HFF-Myc (cell line): ENCODE data around the gene ELMO2.

ENCODE experiments used
- DNase-seq: peaks from one replicate; pipeline ENCODE4 v3.0.0-alpha.2; 2011; ENCODE audit warnings: low read depth; ENCODE audit errors: extremely low read depth
- H3K4me3 ChIP-seq: replicated peaks from 2 replicates; pipeline ENCODE4 v1.5.1; 2011; ENCODE audit warnings: low read depth, mild to moderate bottlenecking, control low read depth, low read length
- TF ChIP-seq, protein P1 (sequence below): IDR thresholded peaks from 2 replicates; pipeline ENCODE4 v1.5.1; 2012; ENCODE audit warnings: mild to moderate bottlenecking, low read depth, low read length, control low read depth; ENCODE audit errors: missing control alignments

Gene ELMO2

DNA sequence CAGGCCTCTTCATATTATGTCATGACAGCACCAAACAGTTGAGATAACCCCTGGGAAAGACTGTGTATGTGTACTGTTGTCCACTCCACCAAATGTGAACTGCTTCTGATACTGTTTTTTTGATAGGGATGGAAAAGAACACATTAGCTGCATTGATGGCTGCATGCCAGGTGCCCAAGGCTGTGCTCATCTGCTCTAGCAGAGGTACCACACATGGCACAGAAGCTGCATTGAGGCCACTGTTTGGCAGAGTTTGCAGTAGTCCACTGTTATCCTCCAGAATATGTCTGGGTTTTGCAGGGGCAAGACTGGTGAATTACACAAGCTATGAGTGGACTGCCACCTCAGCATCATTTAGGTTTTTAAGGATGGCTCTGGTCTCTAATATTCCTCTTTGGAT is 28.2 kb upstream of the ELMO2 start:
- TF ChIP-seq, protein P1, sequence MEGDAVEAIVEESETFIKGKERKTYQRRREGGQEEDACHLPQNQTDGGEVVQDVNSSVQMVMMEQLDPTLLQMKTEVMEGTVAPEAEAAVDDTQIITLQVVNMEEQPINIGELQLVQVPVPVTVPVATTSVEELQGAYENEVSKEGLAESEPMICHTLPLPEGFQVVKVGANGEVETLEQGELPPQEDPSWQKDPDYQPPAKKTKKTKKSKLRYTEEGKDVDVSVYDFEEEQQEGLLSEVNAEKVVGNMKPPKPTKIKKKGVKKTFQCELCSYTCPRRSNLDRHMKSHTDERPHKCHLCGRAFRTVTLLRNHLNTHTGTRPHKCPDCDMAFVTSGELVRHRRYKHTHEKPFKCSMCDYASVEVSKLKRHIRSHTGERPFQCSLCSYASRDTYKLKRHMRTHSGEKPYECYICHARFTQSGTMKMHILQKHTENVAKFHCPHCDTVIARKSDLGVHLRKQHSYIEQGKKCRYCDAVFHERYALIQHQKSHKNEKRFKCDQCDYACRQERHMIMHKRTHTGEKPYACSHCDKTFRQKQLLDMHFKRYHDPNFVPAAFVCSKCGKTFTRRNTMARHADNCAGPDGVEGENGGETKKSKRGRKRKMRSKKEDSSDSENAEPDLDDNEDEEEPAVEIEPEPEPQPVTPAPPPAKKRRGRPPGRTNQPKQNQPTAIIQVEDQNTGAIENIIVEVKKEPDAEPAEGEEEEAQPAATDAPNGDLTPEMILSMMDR = no peak
- DNase-seq = no peak
- H3K4me3 ChIP-seq = no peak overlapping the region

DNA sequence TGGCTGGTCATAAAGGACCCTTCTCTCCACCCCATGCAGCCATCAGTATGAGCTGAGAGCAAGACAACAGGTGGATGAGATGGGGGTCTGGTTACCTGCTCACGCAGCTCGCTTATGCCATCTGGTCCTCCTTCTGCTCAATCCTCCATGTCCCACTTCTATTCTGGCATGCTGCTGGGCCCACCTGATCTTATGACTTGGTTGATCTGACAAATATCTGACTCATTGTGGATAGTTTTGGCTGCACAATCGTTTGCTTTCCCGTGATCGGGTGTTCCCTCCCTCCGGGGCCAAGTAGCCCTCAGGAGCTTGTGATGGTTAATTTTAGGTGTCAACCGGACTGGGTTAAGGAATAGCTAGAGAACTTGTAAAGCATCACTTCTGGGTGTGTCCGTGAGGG is 26.6 kb upstream of the ELMO2 start:
- H3K4me3 ChIP-seq = no peak overlapping the region
- no peak for DNase-seq
- TF ChIP-seq, protein P1 = no peak

DNA sequence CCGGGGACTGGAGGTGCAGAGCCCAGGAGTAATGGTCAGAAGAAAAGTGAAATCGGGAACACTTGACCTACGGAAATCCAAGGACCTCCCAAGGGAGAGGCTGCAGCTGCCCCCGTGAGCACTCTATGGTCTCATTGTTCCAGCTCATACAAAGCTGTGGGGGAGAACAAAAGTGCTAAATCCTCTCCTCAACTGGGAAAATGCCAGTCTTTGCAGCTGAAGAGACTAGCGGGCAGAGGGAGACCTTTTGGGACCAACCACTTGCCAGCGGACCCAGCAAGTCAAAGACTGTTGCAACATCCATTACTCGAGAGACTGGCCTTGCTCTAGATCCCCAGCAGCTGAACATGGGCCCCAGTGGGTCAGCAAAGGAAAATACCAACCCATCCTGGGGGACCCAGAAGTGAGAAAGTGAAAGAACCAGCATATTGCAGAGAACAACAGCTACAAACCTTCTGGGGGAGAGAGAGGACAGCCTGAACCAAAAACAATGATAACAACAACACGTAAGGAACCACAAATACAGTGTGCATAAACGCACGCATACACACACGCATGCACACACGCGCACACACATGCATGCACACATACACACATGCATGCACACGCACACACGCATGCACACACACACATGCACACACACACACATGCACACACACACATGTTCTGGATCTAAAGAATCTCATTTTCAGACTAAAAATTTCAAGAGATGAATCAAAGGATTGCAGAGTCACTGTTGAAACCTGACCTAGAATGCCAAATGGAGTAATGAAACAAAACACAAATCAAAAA is 24.7 kb upstream of the ELMO2 start:
- H3K4me3 ChIP-seq = no peak overlapping the region
- no peak for DNase-seq
- TF ChIP-seq, protein P1 = no peak

DNA sequence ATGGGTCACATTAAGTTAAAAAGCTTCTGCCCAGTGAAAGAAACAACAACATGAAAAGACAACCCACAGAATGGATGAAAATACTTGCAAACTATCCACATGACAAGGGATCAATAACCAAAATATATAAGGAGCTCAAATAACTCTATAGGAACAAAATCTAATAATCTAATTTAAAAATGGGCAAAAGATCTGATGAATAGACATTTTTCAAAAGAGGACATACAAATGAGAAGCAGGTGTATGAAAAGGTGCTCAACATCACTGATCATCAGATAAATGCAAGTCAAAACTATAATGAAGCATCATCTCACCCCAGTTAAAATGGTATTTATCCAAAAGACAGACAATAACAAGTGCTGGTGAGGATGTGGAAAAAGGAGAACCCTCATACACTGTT is 21.0 kb upstream of the ELMO2 start:
- DNase-seq = no peak
- H3K4me3 ChIP-seq = no peak overlapping the region
- TF ChIP-seq, protein P1 = no peak

DNA sequence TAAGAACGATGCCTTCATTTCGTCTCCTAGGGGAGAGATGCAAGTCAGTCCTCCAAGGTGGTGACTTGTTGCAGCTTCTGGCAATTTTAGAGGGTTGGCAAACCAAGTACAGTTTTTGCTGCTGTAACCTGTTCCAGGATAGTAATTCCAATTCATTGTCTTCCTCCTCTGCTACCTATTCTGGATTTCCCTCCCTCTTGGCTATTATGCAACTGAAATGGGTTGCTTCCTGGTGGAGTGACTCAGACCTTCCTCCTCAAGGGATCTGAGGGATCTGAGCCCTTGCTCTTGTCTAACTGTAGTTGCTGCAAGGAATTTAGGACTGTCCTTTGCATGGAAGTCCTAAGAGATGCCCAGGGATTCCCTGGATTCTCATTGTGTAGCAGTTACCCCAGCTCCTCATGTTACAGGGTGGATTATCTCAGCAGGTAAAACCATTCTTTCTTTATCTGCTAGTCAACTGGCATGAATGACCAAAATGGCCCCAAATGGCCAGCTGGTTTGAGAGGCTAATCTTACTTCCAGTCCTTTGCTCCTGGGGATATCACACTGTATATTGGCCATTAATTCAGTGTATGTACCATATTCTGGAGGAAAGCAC is 17.6 kb upstream of the ELMO2 start:
- no peak for DNase-seq
- TF ChIP-seq, protein P1 = no peak
- no peak overlapping the region for H3K4me3 ChIP-seq

DNA sequence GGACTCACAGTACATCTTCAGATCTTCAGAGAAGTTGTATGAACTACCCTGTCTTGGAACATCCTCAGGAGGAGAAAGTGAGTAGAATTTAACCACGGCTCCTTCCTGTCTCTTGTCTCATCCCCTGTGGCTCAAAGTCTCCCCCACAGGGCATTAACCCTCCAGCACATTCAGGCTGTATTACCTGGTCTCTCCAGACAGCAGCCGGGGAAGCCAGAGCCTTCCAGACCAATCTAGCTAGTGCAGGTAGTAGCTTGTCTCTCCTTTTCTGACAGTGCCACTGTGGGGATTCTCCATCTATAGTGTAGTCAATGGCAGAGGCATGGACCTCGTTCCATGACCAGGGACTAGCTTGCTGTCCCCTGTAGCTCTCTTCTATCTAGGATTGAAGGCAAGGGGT is 16.9 kb upstream of the ELMO2 start:
- TF ChIP-seq, protein P1 = no peak
- no peak overlapping the region for H3K4me3 ChIP-seq
- DNase-seq = no peak

DNA sequence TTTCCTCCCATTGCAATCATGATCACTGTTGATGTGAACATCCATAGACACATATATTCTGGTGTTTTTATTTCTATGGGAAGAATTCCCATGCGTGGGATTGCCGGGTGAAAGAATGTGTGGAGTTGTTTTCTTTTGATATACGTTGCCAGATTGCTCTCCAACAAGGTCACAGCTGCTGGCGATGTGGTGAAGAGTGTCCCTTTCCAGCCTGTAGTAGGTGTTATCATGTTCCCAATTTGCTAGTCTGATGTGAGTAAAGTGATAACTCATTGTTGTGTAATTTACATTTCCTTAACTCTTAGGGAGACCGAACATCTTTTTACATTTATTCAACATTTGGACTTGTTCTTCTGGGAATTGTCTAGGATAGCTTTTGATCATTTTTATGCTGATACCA is 14.5 kb upstream of the ELMO2 start:
- TF ChIP-seq, protein P1 = no peak
- H3K4me3 ChIP-seq = no peak overlapping the region
- DNase-seq = no peak
